Activated CD4-positive, alpha-beta T cell treated with anti-CD3 and anti-CD28 coated beads, Interleukin-2, amount 50 U/mL, for 16 hours (primary cell): Measurements from ENCODE around the gene CFAP54.
"Not testable (repeated sequence)": the region's sequence is repeated elsewhere in the genome, so short reads cannot be mapped to it uniquely, and the experiment has no call there.

ENCODE experiments used
- DNase-seq: peaks from one replicate; pipeline ENCODE4 v3.0.0-alpha.2; 2020

CFAP54 gene

GRCh38 chr12:96489392-96490056, at the start of gene CFAP54:
TSS of gene CFAP54 (plus strand) at chr12:96489577. CDS start at chr12:96489610, 33 bp downstream.
- peak; percentile 95 for DNase-seq

DNA sequence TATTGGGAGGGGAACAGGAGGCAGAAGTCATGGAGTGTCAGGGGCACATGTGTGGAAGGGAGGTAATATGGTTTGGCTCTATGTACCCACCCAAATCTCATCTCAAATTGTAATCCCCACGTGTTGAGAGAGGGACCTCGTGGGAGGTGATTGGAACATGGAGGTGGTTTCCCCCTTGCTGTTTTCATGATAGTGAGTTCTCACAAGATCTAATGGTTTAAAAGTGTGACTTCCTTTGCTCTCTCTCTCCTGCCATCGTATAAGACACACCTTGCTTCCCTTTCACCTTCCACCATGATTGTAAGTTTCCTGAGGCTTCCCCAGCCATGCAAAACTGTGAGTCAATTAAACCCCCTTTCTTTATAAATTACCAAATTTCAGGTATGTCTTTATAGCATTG, 47.6 kb upstream of the CFAP54 start:
- DNase-seq = no peak

DNA sequence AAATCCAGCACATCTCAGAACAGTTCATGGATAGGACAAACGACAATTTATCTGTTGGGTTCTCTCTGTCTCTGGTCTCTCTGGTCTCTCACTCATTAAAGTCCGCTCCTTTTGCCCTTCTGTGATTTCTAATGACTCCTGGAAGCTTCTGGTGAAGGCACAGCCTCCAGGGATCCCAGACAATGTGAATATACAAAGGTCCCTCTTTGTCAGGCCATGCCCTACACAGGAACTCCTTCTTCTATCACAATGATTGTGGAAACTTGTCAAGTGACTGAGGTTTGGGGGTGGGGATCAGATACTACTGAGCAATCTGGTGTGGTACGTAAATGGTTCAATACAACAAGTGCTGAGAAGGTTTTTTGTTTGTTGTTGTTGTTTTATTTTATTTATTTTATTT, 46.5 kb upstream of the CFAP54 start:
- DNase-seq = no peak

DNA sequence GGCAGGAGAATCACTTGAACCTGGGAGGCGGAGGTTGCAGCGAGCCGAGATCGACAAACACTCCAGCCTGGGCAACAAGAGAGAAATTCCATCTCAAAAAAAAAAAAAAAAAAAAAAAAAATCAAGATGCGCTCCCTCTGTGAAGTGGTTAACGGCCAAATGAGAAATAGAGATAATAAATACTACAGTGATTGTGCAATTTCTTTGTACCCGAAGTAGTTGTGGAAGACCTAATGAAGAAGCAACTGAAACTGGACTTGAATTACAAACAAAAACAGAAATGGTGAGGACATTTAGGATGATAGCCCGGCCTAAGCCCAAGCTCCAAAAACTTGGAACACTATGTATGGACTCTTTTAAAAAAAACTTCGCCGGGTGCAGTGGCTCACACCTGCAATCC, 45.0 kb upstream of the CFAP54 start:
- DNase-seq = no peak

DNA sequence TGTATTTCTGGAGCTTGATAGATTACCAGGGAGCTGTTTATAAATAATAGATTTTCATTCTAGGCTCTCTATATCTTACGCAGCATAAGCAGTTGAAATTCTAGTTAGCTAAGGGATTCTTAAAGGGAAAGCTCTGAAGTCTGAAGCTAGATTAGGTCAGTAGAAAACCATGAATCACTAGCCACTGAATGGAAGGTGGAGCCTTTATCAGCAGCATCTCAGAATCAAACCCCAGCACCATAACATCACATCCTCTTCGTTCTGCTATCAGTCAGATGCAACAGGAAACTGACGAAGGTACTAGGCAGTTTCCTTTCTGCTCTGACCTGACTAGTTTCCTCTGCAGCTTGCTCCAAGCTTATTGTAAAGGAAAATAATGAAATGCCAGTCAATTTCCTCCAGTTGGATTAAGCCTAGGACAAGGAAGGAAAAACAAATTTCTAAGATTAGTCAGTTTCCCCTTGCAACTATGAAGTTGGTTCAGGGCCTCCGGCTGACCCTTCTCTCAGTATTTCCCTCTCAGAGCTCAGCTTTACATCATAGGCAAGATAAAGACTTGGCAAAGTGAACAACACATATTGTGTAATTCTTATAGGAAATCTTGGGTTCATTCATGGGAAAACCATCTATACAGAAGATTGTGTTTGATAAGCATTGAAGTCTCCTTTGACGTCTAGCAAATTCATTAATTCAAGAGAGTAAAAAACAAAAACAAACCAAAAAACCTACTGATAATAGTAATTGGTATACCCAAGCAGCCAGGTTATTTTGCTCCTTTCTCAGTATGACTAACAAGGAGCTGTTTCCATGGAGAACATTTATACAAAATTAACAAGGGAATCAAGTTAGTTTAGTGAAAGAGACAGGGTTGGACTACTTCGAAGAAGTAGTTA, 43.4 kb upstream of the CFAP54 start:
- DNase-seq = peak; percentile 94

- no peak for DNase-seq
These were observed 42.1 kb upstream of the CFAP54 start for GRCh38 chr12:96447256-96447655.

GRCh38 chr12:96448300-96448699, 41.1 kb upstream of the CFAP54 start:
- DNase-seq = no peak

DNA sequence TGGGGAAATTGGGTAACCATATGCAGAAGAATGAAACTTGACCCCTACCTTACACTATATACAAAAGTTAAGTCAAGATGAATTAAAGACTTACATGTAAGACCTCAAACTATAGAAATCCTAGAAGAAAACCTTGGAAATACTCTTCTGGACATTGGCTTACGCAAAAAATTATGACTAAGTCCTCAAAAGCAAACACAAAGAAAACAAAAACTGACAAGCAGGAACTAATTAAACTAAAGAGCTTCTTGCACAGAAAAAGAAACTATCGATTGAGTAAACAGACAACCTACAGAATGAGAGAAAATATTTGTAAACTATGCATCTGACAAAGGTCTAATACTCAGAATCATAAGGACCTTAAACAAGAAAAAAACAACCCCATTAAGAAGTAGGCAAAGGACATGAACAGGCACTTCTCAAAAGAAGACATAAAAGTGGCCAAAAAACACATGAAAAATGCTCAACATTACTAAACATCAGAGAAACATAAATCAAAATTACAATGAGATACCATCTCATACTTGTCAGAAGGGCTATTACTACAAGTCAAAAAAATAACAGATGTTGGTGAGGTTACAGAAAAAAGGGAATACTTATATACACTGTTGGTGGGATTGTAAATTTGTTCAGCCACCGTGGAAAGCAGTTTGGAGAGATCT, 37.0 kb upstream of the CFAP54 start:
- DNase-seq = no peak

GRCh38 chr12:96454396-96454795, 35.0 kb upstream of the CFAP54 start:
- DNase-seq = no peak

DNA sequence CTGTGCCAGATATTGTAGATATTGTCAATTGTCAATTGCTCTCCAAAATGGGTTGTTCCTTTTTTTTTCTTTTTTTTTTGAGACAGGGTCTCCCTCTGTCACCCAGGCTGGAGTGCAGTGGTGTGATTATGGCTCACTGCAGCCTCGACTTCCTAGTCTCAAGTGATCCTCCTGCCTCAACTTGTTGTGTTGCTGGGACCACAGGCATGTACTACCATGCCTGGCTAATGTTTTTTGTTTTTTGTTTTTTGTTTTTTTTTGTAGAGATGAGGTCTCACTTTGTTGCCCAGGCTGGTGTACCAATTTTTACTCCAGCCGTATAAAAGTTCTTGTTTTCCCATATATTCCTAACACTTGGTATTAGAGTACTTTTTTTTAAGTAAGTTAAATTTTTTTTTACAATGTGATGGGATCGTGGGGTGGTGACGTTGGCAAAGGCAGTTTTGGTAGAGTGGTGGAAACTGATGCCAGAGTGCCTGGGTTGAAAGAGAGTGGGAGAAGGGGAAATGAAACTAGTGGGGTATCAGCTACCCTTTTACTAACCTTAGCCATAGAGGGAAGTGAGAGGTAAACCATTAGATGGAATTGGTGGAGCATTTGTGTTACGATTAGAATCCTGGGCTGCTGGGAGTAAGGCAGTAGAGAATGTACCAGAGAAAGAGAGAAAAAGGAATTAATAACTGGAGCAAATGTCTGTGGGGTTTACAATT, 33.0 kb upstream of the CFAP54 start:
- no peak for DNase-seq

GRCh38 chr12:96457191-96457930, 32.0 kb upstream of the CFAP54 start:
- DNase-seq = no peak

DNA sequence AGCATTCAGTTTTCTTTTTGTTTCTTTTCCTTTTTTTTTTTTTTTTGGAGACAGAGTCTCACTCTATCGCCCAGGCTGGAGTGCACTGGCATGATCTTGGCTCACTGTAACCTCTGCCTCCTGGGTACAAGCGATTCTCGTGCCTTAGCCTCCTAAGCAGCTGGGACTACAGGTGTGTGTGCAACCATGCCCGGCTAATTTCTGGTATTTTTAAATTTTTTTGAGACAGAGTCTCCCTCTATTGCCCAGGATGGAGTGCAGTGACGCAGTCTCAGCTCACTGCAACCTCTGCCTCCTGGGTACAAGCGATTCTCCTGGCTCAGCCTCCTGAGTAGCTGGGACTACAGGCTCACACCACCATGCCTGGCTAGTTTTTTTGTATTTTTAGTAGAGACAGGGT, 30.1 kb upstream of the CFAP54 start:
- DNase-seq = not testable (repeated sequence)

- no peak for DNase-seq
These were observed 26.7 kb upstream of the CFAP54 start for GRCh38 chr12:96462571-96463280.

DNA sequence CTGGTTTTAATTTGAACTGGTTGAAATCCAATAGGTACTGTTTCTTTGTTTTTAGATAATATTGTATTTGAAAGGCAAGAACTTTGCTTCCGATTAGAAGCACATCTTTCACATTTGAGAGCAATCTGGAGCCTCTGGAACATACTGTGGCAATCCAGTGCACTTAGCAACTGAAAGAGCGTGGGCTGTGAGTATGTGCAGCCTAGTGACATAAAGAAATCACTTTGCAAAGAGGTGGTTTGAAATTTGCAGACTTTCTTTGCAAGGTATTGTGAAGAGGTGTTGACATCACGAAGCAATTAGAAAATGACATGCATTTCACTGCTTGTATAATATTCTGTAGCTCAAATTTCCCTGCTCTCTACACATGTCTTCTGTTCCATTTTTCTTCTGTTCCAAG, 23.5 kb upstream of the CFAP54 start:
- no peak for DNase-seq

GRCh38 chr12:96466939-96467751, 22.2 kb upstream of the CFAP54 start:
- no peak for DNase-seq

- DNase-seq = no peak
These were observed 17.9 kb upstream of the CFAP54 start for GRCh38 chr12:96471368-96472050.

DNA sequence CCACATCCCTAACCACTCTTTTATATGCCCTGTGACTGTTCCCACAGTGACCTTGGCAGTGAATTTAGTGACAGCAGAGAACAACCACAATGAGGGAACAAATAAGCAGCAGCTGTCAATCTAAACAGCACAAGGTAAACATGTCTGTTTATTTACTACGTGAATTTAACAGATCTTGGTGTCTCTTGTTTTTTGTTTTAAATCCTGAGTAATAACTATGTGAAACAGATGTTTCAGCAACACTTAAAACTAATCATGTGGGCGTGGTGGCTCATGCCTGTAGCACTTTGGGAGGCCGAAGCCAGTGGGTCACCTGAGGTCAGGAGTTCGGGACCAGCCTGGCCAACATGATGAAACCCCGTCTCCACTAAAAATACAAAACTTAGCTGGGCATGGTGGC, 17.0 kb upstream of the CFAP54 start:
- DNase-seq = no peak

DNA sequence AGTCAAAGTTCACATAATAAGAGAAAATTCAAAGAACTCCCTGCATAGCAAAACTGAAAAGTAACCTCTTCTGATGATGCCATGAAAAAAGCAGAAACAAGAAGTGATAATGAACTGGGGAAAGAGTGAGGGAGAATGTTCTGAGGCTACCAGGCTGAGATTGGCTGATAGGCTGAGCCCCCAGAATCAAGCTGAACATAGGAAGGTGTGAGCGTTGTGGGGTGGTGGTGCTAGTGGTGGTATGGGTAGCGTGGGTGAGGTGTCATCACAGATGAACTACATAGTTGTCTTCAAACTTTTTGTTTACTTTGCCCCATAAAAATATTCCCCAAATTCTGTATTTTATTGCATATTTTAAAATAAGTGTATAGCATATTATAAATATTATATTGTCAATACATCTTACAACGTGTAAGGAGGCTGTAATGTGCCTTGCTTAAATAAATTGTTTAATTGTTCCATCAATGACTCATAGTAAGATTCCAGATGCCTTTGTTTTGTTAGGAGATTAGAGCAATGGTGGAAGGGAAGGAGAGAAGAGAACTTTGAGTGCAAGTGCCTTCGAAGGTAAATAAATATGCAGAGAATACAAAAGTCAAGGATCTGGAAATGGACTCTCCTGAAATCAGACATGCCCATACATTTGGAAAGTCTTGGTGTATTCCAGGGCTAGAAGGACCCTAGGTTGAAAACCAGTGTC, 15.8 kb upstream of the CFAP54 start:
- no peak for DNase-seq

- DNase-seq = no peak
These were observed 15.2 kb upstream of the CFAP54 start for GRCh38 chr12:96474206-96474605.

DNA sequence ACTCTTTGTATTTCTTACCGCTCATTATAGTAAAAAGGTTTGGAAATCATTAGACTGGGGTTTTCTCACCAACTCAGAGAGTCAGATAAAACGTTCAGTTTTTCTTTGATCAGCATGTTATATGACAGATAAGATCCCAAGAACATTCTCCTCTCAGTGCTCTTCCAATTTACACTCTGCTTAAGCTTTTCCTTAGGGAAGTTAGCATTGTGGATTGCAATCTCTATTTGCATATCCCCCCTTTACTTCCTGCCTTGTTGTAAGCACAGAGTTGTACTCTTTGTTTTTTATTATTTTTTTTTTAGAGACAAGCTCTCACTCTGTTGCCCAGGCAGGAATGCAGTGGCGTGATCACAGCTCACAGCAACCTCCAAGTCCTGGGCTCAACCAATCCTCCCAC, 11.4 kb upstream of the CFAP54 start:
- DNase-seq = no peak
